Activated gamma-delta T cell treated with anti-CD3 and anti-CD28 coated beads, Interleukin-2, amount 50 U/mL, for 16 hours (primary cell): ENCODE results near the gene TMEM43.
"Not testable (repeated sequence)": the region's sequence is repeated elsewhere in the genome, so short reads cannot be mapped to it uniquely, and the experiment has no call there.

ENCODE experiments used
- DNase-seq: peaks from one replicate; pipeline ENCODE4 v3.0.0-alpha.2; 2020; ENCODE audit warnings: low read depth

TMEM43 gene, protein sequence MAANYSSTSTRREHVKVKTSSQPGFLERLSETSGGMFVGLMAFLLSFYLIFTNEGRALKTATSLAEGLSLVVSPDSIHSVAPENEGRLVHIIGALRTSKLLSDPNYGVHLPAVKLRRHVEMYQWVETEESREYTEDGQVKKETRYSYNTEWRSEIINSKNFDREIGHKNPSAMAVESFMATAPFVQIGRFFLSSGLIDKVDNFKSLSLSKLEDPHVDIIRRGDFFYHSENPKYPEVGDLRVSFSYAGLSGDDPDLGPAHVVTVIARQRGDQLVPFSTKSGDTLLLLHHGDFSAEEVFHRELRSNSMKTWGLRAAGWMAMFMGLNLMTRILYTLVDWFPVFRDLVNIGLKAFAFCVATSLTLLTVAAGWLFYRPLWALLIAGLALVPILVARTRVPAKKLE

DNA sequence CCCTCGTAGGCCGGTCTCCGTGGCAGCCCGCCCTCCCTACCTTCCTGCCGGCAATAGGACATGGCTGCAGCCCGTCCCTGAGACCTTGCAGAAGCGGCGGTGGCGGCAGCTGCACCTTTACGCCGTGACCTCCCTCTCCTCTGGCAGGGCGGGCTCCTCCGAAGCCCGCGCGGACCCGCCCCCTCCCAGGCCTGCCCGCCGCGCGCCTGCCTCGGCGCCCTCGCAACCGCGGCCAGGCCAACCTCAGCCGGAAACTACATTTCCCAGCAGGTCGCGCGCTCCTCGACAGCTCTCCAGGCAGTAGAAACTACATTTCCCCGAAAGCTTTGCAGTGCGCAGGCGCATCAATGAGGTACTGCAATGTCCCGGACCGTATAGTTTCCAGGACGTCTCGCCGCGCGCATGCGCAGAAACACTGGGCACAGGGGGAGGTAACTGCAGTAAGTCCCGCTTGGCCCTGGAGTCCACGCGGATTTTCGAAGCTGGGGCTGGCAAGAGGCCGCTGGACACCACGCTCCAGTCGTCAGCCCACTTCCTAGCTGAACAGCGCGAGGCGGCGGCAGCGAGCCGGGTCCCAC lies at the start of gene TMEM43, which contains the start of gene CHCHD4:
TMEM43 (plus strand) TSS at position 438 of the 578 bp plus-strand sequence. CDS start 142 bp downstream, outside the sequence.
CHCHD4 (minus strand) TSS at position 256 of the 578 bp plus-strand sequence; CDS start at position 62, 194 bp downstream.
- DNase-seq: peak; percentile 96

DNA sequence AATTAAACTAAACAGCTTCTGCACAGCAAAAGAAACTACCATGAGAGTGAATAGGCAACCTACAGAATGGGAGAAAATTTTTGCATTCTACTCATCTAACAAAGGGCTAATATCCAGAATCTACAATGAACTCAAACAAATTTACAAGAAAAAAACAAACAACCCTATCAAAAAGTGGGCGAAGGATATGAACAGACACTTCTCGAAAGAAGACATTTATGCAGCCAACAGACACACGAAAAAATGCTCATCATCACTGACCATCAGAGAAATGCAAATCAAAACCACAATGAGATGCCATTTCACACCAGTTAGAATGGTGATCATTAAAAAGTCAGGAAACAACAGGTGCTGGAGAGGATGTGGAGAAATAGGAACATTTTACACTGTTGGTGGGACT lies 49.6 kb upstream of the TMEM43 start:
- DNase-seq: not testable (repeated sequence)

DNA sequence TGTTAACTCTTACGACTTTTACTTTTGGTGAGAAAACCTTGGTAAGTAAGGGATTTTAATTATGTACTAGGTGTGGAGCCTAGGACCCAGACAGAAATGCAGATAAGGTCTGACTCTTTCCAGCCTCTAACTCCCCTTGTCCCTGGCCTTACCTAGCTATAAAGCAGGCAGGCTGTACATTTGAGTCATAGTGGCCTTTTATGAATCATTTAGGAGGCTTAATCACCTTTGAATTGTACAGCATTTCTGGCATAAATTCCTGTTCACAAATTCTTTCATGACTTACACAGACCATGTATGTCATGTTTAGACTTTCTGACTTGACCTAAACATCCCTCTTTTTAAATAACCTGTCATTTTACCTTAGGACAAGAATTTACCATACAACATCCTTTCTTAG lies 47.5 kb upstream of the TMEM43 start:
- no peak for DNase-seq

DNA sequence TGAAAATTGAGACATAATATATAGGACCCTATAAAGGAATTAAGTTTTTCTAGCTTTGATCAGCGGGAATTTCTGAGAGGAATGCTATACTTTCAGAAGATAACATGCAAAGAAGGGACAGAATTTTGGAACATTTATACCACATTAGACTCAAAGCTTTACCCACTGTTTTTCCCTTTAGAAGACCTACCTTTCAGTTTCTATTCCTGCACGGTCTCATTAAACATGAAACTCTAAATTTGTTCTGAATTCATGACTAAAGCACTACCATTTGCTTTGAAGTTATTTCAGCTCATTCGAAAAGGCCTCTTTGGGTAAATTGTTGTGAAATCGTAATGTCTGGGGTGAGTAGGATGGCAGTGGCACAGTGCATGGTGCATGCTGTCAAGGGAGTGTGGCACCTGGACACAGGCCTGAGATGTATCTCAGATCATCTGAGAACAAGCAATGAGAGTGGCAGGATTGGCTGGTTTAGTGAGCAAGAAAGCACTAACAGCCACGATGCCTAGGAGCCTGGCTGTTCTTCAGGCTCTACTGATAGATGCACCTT lies 42.7 kb upstream of the TMEM43 start:
- DNase-seq: no peak

DNA sequence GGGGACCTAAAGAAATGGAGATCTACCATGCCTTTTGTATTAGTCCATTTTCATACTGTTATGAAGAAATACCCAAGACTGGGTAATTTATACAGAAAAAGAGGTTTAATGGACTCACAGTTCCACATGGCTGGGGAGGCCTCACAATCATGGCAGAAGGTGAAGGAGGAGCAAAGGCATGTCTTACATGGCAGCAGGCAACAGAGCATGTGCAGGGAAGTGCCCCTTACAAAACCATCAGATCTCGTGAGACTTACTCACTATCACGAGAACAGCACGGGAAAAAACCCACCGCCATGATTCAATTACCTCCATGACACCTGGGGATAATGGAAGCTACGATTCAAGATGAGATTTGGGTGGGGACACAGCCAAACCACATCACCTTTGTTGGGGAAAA lies 37.4 kb upstream of the TMEM43 start:
- not testable (repeated sequence) for DNase-seq

DNA sequence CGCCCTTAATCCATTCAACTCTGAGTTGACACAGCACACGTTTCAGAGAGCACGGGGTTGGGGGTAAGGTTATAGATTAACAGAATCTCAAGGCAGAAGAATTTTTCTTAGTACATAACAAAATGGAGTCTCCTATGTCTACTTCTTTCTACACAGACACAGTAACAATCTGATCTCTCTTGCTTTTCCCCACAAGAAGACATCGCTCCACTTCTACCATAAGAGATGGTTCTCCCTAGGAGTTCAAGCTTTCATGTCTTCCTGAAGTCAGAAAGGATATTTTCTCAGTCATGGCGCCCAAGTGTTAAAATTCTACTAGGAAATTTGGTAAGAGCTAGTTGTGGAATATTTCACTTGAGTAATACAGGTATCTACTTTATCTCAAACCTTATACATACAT lies 32.9 kb upstream of the TMEM43 start:
- DNase-seq: not testable (repeated sequence)

DNA sequence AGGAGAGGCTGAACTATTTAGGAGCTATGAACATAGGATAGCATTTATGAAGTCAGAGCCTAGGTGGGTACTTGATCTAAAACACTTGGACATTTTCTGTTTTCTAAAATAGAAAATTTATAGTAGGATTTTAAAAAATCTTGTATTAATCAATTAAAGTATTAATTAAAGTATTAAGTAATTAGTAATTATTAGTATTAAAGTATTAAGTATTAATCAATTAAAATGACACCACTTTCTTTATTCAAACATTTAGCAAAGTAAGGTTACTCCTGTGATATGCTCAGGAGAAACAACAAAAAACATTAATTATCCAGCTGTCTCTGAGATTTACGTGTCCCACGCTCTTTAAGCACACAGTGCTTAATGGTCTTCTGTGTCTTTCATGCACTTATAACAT lies 32.4 kb upstream of the TMEM43 start:
- no peak for DNase-seq

DNA sequence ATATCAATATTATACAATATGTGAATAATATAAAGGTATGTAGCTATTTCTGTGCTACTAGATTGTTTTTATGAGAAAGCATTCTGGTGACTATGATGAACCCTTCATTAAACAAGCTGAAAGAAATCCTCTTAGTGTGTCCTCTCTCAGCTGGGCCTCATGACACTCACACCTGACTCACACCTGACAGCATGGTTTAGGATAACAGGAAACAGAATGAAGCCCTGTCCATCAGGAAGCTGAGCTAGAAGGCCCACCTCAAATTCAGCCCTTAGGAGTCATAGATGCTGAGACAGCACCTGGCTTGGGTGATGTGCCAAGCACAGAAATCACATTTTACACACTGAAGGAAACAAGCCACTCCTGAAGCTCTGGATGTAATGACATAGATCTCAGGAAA lies 31.0 kb upstream of the TMEM43 start:
- DNase-seq: no peak

DNA sequence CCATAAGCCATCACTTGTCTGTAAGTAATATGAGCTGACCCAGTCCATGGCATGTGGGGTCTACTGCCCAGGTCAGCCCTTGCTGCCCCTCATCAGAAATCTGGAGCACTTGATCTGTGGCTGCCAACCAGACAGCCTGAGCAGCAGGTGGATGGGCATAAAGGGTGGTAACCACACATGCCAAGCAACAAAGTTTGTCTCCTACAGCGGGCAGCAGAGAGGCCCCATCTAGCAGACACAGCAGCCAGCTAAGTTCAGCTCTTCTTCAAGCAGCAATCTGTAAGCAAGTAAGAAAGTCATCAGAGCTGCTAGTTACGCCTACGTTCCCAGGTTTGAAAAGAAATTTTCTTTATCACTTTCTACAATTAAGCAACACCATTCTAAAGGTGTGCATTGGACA lies 28.1 kb upstream of the TMEM43 start:
- DNase-seq: no peak

DNA sequence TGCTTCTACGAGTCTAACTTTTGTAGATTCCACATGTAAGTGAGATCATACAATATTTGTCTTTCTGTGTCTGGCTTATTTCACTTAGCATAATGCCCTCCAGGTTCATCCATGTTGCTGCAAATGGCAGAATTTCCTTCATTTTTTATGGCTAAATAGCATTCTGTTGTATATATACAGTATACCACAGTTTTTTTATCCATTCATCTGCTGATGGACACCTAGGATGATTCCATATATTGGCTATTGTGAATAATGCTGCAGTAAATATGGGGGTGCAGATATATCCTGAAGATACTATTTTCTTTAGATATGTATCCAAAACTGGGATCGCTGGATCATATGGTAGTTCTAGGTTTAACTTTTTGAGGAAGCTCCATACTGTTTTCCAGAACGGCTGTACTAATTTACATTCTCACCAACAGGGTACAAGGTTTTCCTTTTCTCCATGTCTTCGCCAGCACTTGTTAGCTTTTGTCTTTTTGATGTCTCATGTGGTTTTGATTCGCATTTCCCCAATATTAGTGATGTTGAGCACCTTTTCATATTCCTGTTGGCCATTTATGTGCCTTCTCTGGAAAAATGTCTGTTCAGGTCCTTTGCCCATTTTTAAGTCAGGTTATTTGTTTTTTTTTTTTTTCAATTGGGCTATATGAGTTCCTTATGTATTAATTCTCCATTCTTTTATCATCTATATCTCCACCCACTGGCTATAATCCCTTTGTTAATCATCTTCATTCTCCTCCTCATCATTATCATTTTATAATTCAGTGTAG lies 27.0 kb upstream of the TMEM43 start:
- no peak for DNase-seq

DNA sequence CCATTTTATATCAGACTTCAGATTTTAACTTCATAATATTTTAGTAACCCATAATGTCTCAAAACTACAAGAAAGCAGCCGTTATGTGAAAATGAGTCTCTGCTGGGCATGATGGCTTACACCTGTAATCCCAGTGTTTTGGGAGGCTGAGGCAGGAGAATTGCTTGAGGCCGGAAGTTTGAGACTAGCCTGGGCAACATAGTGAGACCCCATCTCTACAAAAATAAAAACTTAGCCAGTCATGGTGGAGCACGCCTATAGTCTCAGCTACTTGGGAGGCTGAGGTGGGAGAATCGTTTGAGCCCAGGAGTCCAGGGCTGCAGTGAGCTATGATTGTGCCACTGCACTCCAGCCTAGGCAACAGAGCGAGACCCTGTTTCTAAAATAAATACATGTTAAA lies 15.0 kb upstream of the TMEM43 start:
- not testable (repeated sequence) for DNase-seq

DNA sequence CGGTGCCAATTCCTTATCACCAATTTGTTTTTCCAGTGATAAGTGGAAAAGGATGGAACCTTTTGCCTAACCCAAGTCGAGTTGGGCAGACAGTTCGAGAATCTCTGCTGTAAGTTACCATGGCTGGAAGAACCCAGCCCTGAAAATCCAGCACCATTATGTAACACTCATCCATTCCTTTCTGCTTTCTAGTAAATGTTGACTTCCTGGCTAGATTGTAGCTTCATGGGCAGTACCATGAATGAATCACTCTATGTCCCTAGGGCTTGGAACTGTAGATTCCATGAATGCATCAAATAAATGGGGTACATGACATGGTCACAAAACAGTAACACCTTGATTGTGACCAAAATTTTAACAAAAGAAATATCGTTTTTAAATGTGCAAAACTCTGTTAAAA lies 14.2 kb upstream of the TMEM43 start:
- no peak for DNase-seq

DNA sequence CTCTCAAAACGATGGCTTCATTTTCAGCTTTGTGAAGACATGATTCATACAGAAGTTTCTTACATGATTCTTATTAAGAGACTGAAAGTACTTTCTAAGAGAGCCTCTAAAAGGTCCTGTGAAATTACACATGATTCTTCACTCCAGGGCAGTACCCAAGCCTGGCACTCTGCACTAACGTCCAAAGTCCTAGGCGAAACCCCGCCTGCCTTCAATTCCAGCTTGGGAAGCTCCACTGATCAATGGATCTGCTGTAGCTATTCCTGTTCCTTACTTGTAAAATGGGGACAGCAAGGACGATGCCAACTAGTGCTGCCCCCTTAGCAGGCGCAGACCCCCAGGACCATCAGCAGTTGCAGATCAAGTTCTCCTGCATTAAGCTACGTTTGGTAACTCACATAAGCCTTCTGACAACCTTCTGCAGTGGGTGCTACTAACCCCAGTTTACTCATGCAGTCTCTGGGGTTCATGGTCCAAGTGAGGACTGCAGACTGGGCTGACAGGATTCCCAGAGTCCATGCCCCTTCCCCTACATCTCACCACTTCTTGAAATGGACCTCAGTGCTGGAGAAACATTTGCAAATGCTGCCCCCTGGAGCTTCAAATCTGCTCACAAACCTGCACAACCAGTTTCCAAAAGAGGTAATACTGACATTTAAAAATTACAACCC lies 10.8 kb upstream of the TMEM43 start:
- no peak for DNase-seq

DNA sequence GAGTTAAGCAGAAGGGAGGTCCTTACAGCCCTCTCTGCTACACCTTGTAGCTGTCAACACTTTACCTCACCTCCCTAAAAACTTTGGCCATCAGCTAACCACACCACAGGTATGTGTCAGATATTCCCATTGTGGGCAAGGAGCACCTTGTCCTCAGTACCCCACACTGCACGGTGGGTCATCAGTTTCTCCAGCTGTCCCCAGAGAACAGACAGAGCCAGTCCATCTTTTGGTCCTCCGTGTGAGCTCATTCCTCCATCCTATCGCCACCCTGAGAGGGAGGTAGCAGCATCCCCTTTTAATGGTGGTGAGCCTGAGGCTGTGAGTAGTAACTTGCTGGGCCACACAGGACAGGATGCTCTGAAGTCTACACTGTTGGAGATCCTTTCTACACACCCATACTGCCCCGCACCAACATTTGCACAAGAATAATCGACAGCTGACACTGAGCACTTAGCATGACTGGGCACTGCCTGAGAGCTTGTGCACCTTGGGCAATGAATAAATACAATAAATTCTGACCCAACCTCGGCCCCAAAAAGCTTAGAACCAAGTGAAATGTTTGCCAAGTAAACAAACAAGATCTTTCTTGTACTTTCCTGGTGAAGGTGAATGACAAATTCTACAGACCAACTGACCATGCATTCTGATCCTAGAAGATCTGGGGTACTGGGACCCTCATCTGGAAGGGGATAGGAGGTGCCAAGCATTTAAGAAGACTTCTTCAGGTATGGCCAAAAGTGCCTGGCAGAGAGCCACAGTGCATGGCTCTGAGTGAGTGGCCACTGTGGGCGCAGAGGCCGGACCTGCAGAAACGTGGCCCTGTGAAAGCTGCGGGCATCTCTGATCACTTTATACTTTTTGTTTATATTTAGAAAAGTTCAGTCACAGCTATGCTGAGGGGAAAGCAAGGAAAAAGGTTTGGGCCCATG lies 7.1 kb upstream of the TMEM43 start:
- DNase-seq: no peak

DNA sequence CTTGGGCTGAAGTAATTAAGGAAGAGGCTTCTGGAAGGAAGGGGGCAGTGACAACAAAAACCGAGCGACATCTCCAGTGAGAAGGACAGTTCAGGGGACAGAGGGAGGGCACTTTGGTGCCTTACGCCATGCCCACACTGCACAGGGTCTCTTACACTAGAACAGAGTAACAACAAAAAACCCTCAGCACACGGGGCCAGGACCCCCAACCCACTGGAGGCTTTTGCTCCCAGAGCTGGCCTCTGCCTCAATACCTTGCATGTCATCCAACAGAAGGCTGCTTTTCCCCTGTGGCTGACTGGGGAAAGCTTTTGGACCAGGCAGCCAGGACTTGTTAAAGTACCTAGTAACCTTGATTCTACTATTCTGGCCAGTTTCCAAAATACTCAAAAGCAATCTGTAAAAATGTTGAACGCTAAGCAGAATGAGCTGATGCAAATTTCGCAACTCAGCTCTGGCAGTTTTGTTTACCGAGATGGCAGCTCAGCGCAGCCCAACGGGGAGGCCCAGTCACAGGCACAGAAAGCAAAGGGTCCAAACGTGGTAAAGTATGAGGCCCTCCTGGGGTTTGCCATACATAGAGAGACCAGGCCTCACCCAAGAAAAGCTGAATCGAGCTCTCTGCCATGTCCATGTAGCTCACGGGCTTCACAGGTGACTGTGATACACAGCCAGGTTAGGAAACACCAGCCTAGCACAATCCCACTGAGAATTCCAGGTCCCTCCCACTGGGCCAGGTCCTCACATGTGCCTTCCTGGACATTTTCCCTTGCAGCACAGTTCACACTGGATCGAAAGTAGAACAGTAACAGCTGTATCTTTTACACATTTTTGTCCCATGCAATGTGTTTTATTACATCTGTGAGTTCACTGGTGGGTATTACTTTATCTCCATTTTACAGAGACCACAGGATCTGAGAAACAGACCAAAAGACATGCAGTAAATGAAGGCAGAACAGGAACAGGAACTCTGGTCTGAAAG lies 6.2 kb upstream of the TMEM43 start:
- DNase-seq: no peak

DNA sequence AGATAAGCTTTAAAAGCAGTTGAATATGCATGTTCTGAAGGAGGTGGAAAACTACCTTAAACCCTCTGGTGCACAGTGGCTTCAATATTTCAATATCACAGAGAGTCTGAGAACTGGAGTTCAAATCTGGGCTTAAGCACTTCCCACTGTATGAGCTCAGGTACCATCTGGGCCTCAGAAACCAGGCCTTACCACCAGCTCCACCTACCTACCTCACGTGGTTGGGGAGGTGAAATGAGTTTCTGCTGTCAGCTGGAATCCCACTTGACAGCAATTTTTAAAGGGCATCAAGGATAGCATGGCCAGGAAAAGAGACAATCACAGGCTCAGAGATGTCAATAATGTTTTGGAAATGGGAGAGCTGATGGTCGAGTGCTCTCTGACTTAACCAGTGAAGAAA lies 5.2 kb upstream of the TMEM43 start:
- DNase-seq: no peak

DNA sequence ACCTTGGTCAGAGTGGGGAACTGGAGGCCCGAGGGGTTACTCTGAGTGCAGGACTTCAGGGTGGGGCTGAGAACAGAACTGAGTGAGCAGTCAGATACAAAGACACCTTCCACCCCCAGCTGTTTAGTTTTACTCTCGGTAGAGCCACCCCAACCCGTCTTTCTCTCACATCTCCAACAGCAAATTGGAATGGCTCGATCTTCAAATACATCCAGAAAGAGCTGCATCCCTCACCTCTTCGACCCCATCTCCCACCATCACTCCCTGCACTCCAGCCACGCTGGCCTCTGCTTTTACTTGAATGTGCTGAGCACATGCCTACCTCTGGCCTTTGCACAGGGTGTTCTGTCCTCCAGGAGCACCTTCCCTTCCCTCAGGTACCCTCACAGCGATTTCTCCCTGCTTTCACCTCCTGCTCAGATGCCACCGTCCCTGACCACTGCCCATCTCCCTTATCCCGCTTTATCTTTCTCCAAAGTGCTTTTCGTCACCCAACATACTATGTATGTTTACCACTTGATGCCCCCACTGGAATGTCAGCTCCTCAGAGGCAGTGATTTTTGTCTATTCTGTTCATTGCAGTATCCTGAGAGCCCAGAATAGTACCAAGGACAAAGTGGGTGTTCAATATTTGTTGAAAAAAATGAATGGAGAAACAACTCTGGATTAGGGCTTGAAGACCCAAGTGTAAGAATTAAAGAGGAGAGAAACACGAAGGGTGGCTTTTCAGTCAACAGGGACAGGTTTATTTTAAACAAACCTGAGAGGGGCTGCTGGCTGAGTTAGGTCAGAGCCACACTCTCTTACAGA lies 4.5 kb upstream of the TMEM43 start:
- no peak for DNase-seq

DNA sequence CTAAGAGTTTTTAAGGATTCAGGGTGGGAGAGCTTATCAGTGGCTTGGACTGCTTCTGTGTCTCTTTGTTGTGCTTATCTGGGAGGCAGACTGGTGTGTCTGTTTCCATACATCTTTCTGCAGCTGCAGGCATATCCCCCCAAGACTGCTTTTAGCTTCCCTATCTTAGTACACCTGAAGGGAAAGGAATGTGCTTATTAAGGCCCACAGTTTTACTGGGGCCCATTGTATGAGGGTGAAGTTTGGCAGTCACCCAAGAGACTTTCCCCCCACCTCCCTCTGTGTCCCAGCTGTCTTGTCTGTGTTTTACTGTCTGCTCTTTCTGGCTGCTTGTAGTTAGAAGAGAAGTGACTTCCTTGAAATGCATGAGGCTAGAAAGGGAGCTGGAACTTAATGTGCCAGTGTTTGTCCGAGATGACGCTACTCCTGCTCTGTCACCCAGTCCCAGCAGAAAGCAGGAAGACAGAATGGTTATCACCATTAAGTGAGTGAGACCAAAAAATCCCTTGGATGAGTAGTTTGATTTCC lies 3.9 kb upstream of the TMEM43 start:
- DNase-seq: not testable (repeated sequence)
